GM12878 (cell line): Measurements from ENCODE around the gene RAB35. TPM values are rescaled to one million over a fixed set of nuclear protein-coding genes. Genes with fewer than 3 reads are reported as not detected.

ENCODE experiments used
- ATAC-seq: fragments of 200-7000 bp; cut with Tn5 transposase; 3 replicates; pipeline ENCODE4 v1.9.1; 2020; ENCODE audit warnings: mild to moderate bottlenecking, moderate library complexity
- BruUV-seq: library from RNA; stranded (reverse); fragments of 400-500 nt; replicated peaks from 2 replicates; lab custom pipeline; 2021; lab: Mats Ljungman, UMichigan
- CTCF ChIA-PET: fragments of 300-600 bp; sonication (Branson Sonifier 250); formaldehyde crosslinking; extraction: SDS; loops from one replicate; lab custom pipeline; 2021; ENCODE audit warnings: inconsistent platforms; lab: Yijun Ruan, JAX
- POLR2A ChIA-PET: fragments of 350-600 bp; formaldehyde crosslinking; extraction: SDS; loops from one replicate; lab custom pipeline; 2021; ENCODE audit warnings: inconsistent platforms; lab: Charles Lee
- RAD21 ChIA-PET: fragments of 300-600 bp; sonication (Branson Sonifier 250); formaldehyde crosslinking; loops from one replicate; lab custom pipeline; 2023; ENCODE audit warnings: antibody characterized with exemption; ENCODE audit not compliant: unreplicated experiment; lab: Charles Lee
- SMC1A ChIA-PET: fragments of 300-600 bp; sonication (Branson Sonifier 250); formaldehyde crosslinking; loops from one replicate; lab custom pipeline; 2023; ENCODE audit not compliant: unreplicated experiment, uncharacterized antibody; lab: Charles Lee
- DNase-seq: peaks from one replicate; pipeline ENCODE4 v3.0.0-alpha.2; 2011; ENCODE audit warnings: low read depth, low spot score
- FAIRE-seq: peaks from 3 replicates; lab custom pipeline; 2011; peaks lifted over from hg19 to GRCh38; lab: Jason Lieb, UNC
- H2AFZ ChIP-seq: 2 replicates; pipeline ENCODE4 v1.6.0; 2011; ENCODE audit warnings: low read depth, low read length, control low read depth; ENCODE audit not compliant: control insufficient read depth
- H3K27ac ChIP-seq: 2 replicates; pipeline ENCODE4 v1.5.1; 2011; ENCODE audit warnings: control low read depth; ENCODE audit not compliant: control insufficient read depth, insufficient read depth
- H3K27me3 ChIP-seq, 2 experiments: replicated peaks in 1 of 2; 2 replicates each; pipeline versions ENCODE4 v1.6.0 to v1.6.1; 2011; ENCODE audit warnings: low read length in 1 of 2; ENCODE audit not compliant: control insufficient read depth in 2 of 2, insufficient read depth in 2 of 2
- H3K36me3 ChIP-seq, 2 experiments: 2 replicates each; pipeline ENCODE4 v1.5.1; 2011; ENCODE audit warnings: low read length in 1 of 2; ENCODE audit not compliant: control insufficient read depth in 2 of 2, insufficient read depth in 2 of 2
- H3K4me1 ChIP-seq: 2 replicates; pipeline ENCODE4 v1.6.1; 2011; ENCODE audit warnings: mild to moderate bottlenecking, low read length, moderate library complexity, mixed read lengths; ENCODE audit not compliant: control insufficient read depth, insufficient read depth
- H3K4me2 ChIP-seq: 2 replicates; pipeline ENCODE4 v1.6.0; 2011; ENCODE audit warnings: control low read depth; ENCODE audit not compliant: control insufficient read depth, insufficient read depth
- H3K4me3 ChIP-seq: fragments of 200-600 bp; sonication (generic); 2 replicates; pipeline ENCODE4 v1.5.1; 2016
- H3K79me2 ChIP-seq: 2 replicates; pipeline ENCODE4 v1.6.0; 2011; ENCODE audit warnings: low read length; ENCODE audit not compliant: control insufficient read depth, insufficient read depth
- H3K9ac ChIP-seq: 2 replicates; pipeline ENCODE4 v1.8.0; 2011; ENCODE audit warnings: low read length, control low read depth, mixed read lengths; ENCODE audit not compliant: control insufficient read depth, insufficient read depth
- H3K9me3 ChIP-seq: replicated peaks from 3 replicates; pipeline ENCODE4 v1.5.1; 2011; ENCODE audit warnings: mild to moderate bottlenecking, low read length; ENCODE audit not compliant: control insufficient read depth, insufficient read depth
- H4K20me1 ChIP-seq: 2 replicates; pipeline ENCODE4 v1.6.0; 2011; ENCODE audit not compliant: control insufficient read depth, insufficient read depth
- E4F1 ChIP-seq: fragments of 450-650 bp; IDR thresholded peaks from 2 replicates; pipeline ENCODE4 v1.6.1; 2018; ENCODE audit warnings: borderline replicate concordance, mild to moderate bottlenecking; ENCODE audit not compliant: partially characterized antibody
- JUND ChIP-seq: IDR thresholded peaks from 2 replicates; pipeline ENCODE4 v1.6.1; 2012; ENCODE audit warnings: low read depth, mild to moderate bottlenecking, low read length, improper control_type of control experiment, moderate library complexity
- MTA2 ChIP-seq: fragments of 450-650 bp; IDR thresholded peaks from 2 replicates; pipeline ENCODE4 v1.6.1; 2016; ENCODE audit warnings: low read depth, mild to moderate bottlenecking, moderate library complexity
- POLR2AphosphoS5 ChIP-seq: IDR thresholded peaks from 2 replicates; pipeline ENCODE4 v1.6.1; 2011; ENCODE audit warnings: mild to moderate bottlenecking, low read length, inconsistent platforms
- TCF12 ChIP-seq: IDR thresholded peaks from 2 replicates; pipeline ENCODE4 v1.6.1; 2011; ENCODE audit warnings: low read depth, mild to moderate bottlenecking, low read length
- ZBTB11 ChIP-seq: fragments of 450-650 bp; formaldehyde crosslinking; IDR thresholded peaks from 2 replicates; pipeline ENCODE4 v1.5.0; 2022; ENCODE audit warnings: mild to moderate bottlenecking, missing genetic modification characterization
- WGBS: methylation state at CpG from one replicate; pipeline ENCODE4 v1.1.6; 2016; ENCODE audit warnings: low lambda C conversion rate; ENCODE audit not compliant: insufficient replicate concordance, insufficient coverage; ENCODE audit errors: missing lambda C conversion rate; 5-methylcytosine and 5-hydroxymethylcytosine counted together
- in situ Hi-C: fragments of 300-500 bp; cut with MboI; formaldehyde crosslinking; loops from 9 replicates; pipeline ENCODE4 v1.14.3; 2018; ENCODE audit warnings: mixed read lengths
- intact Hi-C: fragments of 100-400 bp; cut with micrococcal nuclease; formaldehyde crosslinking; loops from one replicate; pipeline ENCODE4 v1.14.2; 2022; ENCODE audit not compliant: unreplicated experiment
- polyA plus RNA-seq, 11 experiments: library from polyadenylated mRNA; depleted of rRNA in 4 of 11; unstranded in 6 of 11; stranded (reverse) in 5 of 11; fragments of >200 nt; fragmentation: Nextera tagmentation in 4 of 11; fragmentation: Illumina TruSeq in 1 of 11; extraction: Ambion mirVana in 4 of 11; extraction: Trizol in 1 of 11; gene quantifications; 1 replicate in 1 of 11; 2 replicates in 10 of 11; pipeline versions ENCODE4 v1.2.1 to v1.2.3, GENCODE V29; 2011 to 2016; ENCODE audit warnings: inconsistent platforms in 2 of 11, missing spikeins in 2 of 11, low read depth in 1 of 11
- total RNA-seq, 4 experiments: library from RNA; depleted of rRNA in 3 of 4; stranded (reverse); fragments of >200 nt in 3 of 4; fragmentation: Illumina TruSeq in 1 of 4; extraction: Trizol in 1 of 4; gene quantifications; 2 replicates each; pipeline versions ENCODE4 v1.2.1 to v1.2.3, GENCODE V29; 2013 to 2021

The RAB35 gene
- total and polyA plus RNA-seq, 10 of the 15 experiments (the other 5 are each of a cell fraction or from before 2014, with no cell fraction given), result 0.76 to 99.2 (median 43.8) TPM

- no peaks in the 10 kb centered on the region for H3K9me3 ChIP-seq
- CTCF ChIA-PET, result interaction anchor here (1.3 kb wide), 1 partner anchor 58 kb away, joined by 3 read pairs; no protein-coding TSS in a partner anchor
- 77% methylated on average over 5 of the region's 5 CpGs for WGBS
- ATAC-seq (no peak), DNase-seq (no peak), FAIRE-seq (no peak)
- no peak overlapping the region for H3K27ac ChIP-seq
- no peaks in the 10 kb centered on the region for H4K20me1 ChIP-seq
- H3K9ac ChIP-seq, result no peak overlapping the region
- SMC1A ChIA-PET, result no interaction called here
- no peaks in the 10 kb centered on the region for H3K79me2 ChIP-seq
- BruUV-seq, result no TSS peak
- RAD21 ChIA-PET, result no interaction called here
- H3K4me1 ChIP-seq, result no peaks in the 10 kb centered on the region
- no peak overlapping the region for H2AFZ ChIP-seq
- no peak overlapping the region for H3K4me2 ChIP-seq
- in situ Hi-C loops, result no loop called here
- H3K36me3 ChIP-seq, result no peaks in the 10 kb centered on the region
- H3K4me3 ChIP-seq, result no peak overlapping the region
- intact Hi-C loops, result no loop called here
- POLR2A ChIA-PET, result no interaction called here
- H3K27me3 ChIP-seq, result no peaks in the 10 kb centered on the region
- TF ChIP-seq JUND (no peak), POLR2AphosphoS5 (no peak), ZBTB11 (CRISPR knock-in tag) (no peak), TCF12 (no peak), E4F1 (no peak), MTA2 (no peak)
Observed at GRCh38 chr12:120060717-120061116, 55.8 kb downstream of the RAB35 start.
